ENCODE data around the gene PTPRT.

The PTPRT gene

DNA sequence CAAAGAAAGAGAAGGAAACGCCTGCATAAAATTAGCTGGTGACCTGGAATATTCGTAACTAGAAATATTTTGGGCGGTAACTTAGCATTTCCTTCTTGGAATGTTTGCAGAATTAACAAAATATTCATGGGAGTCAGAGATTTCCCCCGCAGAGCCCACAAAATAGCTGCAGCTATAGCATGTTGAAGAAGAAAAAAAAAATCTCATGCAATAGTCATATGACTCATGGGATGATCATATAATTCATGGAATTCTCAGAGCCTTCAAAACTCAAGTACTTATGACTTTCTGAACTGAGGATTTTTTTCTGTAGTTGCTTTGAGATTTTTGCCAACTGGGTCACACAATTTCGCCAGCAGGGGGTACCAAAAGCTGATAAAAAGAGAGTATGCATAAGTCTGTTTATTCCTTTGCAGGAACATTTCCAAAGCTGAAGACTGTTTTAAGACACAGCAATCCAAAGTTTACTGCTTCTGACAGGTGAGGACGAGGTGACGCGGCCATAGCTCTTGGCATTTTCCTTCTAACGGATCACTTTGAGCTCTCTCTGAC, 985.5 kb downstream of the PTPRT start:
- DNase-seq (ENCODE audit: low read depth in 2 of 2) = no peak

DNA sequence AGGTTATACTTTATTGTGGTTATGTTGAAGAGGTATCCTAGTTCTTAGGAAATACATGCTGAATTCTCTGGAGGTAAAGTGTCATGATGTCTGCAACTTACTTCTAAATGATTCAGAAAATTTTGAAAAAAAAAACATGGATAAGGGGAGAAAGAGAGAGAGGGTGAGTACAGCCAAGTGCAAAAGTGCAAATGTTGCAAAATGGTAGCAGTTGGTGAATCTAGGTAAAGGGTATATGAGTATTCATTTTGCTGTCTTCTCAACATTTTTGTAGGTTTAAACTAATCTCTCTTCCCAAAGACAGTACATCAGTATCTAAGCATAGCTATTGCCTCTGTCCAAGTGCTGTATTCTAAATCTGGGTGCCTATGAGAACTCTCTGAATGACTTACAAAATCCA, 992.1 kb downstream of the PTPRT start:
- DNase-seq (ENCODE audit: low read depth in 2 of 2) = no peak

DNA sequence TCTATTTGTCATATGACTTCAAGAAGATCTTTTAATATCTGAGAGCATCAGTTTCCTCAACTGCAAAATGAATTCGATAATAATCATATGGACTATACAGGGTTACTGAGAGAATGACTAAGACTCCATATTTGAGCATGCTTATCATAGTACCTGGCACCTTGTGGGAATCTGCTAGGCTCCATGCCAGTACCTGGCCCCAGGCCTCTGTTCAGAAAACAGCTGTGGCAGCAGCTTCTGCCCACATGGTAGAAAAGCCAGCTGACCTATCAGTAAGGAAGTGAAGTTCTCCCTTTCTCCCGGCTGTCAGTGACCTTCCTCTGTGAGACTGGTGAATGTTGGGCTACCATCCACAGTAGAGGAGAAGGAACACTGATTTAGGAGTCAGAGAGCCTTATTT, 996.6 kb downstream of the PTPRT start:
- no peak for DNase-seq (ENCODE audit: low read depth in 2 of 2)

DNA sequence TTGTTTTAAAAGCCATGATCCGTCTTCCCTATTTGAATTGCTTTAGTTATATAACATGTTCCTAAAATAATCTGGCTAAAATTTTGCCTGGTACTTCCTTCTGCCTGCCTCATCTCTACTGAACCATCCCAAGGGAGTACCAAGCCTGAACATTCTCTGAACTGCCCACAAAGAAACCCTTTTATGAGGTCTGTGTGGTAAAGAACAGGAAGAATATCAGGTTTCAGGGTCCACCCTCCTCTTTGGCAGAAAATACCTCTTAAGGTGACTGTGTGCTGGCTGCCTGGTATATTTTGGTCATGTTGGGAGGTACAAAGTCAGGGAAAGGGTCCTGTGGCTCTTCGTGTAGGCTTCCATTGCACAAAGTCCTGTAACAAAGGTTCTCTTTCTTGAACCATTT, 997.4 kb downstream of the PTPRT start:
- no peak for DNase-seq (ENCODE audit: low read depth in 2 of 2)

DNA sequence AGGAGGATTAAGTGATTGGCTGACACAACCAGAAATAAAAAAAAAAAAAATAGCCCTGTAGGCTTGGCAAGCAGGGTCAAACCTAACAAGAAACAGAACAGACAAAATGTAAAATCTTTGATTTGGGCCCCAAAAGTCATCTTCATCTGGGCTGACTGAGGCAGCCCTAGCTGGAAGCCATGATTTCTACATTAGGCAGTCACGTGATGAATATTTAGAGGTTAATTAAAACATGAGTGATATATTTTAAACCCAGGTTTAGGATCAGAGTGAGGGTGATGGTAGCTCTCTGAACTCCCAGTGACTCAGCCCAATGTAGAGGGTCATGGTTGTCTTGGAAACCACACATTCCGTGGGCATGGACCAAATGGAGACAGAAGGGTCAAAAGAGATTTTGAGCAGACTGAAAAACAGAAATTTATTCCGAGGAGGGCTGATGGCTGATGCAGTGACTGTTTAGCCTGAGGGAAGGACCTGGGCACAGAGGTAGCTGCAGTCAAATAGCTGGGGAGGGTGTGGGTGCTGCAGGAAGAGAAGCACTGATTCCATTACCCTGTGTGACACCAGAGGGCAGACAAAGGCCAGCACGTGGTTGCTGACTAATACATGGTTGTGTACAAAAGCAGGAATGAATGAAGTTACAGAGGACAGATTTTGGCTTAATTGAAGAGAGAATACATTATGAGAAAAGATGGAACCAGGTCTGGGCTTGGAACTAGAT, 998.4 kb downstream of the PTPRT start:
- no peak for DNase-seq (ENCODE audit: low read depth in 2 of 2)

DNA sequence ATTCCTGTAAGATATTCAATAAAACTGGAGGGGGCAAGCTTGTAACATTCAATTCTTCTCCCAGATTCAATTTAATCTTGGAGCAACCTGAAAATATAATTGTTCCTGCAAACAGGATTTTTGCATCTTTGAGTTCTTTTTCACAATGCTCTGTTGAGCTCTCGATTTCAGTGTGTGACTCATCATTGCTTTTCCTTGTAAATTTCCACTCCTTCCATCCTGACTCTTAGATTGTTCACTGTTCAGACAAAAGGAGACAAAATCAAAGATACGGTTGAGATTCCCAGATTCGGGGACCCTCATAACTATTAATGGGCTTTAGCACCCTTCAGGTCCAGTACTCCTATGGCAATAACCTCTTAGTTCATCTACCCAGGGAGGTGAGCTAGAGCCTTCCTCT, 999.6 kb downstream of the PTPRT start:
- no peak for DNase-seq (ENCODE audit: low read depth in 2 of 2)

DNA sequence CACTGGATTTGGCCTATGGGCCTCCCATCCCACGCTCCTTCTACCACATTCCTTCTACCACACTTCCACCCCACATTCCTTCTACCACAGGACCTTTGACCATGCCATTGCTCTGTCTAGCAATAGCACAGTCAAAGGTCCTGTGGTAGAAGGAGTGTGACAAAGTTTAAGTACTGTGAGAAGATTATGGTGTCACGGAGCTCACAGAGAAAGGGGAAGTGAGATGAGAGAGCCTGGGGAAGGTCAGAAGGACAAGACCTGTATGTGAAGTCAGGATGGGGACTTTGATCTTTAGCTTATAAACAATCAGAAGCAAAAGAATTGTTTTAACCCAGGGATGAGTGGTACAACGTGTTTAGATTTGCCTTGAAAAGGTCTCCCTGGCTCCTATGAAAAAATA, 1003.4 kb downstream of the PTPRT start:
- no peak for DNase-seq (ENCODE audit: low read depth in 2 of 2)

DNA sequence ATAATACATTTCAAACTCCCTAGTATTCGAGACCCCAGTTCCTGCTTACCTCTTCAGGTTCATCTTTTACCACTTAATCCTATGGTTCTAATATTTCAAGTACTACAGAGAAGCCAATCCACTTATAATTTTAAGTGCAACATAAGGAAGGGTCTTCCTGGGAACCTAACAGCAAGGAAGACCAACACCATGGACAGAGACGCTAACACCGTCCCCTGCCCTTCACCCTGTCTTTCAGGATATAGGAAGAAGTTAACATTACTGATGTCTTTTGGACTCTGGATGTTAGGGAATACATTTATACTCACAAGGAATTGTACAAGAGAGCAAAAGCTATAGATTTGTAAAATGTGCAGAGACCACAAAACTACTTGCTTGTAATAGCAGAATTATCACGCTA, 1006.6 kb downstream of the PTPRT start:
- no peak for DNase-seq (ENCODE audit: low read depth in 2 of 2)

DNA sequence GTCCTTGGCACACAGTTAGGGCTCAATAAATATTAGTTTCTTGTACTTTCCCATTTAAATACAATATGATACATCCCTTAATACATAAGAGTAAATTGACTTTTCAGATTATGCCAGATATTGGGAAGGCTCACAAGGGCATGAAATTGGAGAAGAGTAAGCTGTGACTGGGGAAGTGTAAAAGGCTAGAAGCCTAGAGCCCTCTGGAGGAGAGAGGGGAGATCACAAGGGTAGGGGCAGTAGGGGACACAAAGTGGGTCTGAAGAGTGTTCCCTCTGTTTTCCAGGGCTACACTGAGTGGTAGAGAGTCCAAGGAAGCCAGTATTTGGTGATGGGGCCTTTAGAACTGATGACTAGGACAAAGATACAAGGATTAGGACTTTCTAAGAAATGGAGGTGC, 1008.6 kb downstream of the PTPRT start:
- no peak for DNase-seq (ENCODE audit: low read depth in 2 of 2)

DNA sequence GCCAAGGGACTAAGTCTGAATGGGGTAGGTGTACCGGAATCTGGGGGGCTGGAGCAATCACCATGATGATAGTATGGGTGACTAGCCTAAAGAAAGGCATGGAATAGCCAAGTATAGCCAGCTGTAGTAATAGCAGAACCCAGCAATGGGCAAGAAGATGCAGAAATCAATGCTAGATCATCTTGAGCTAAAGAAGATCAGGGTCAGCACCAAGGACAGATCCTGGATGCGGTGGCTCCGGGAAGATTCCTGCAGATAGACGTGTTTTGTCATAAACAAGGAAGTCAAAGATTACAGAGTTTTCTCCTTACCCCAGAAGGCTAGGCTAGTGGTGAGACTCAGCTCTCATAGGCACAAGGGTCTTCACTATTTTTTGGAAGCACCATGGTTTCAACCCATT, 1009.9 kb downstream of the PTPRT start:
- DNase-seq (ENCODE audit: low read depth in 2 of 2) = no peak

DNA sequence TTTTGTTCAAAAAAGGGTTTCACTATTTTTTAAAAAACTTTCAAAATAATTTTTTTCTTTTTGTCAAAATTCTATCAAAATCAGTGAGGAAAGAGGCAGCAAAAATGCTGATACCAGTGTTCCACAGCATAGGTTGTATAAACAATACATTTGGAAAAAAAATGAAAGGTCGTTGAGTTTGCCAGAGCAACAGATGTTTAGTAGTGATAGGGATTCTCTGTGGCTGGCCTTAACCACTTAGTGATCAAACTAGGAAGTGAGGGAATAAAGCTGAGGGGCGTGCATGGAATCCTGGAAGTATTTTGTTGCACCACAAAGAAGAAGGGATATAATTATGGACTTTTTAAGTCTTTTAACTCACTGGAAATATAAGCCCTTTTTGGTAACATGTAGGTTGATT, 1016.3 kb downstream of the PTPRT start:
- no peak for DNase-seq (ENCODE audit: low read depth in 2 of 2)

DNA sequence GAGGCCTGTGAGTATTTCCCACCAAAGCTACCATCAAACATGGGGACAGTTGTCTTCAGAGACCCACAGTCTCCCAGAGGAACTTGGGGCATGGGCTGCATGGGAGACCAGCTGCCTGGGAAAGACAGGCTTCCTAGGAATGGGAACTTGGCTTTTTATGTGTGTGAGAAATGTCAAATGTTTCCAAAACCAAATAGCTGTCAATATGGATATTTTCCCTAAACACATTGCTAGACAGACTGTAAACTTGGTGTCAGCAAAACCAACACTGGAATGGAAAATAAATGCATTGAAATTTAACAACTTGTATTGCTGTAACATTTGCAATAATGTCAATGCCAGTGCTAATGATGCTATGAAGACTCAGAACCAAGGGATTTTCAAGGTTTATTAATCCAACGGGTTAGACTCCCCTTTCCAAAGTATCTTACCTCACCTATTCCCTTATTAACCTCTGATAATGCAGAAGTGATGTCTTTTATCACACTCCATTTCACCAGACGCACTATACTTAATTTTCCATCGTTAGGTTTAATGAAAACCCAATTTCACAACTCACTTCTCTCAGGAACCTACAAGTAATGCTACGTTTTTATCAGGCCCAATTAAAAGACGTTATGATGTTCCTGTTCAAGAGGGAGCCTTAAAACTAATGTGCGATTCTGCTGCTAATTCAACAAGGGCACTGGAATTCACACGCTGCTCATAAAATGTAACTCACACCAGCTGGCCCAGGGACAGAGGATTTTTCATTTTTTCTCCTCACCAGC, 1025.4 kb downstream of the PTPRT start:
- no peak for DNase-seq (ENCODE audit: low read depth in 2 of 2)

DNA sequence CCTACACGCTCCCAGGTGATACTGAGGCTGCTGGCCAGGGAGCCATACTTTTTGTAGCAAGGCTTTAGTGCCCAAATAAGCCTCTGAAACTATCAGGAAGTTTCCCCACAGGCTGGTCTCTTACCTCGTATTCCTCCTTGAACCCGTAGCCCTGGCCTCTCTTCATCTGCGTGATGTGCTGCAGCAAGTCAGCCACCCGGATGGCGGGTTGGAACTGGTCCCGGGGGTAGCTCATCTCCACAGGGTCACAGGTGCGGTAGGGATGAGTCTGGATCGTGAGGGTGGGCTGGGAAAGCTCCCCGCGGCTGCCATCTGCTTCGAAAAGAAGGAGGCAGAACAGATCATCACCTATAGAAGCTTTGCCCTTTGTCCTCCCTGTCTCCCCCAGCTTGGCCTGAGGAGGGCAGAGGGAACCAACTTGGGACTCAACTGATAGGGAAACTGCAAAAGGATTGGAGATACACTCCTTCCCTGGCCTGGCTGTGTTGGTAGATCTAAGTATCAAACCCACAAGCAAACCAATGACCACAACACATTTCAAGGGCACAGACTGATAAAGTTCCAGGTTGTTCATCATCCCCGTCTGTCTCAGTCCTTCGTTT, 1028.4 kb downstream of the PTPRT start:
- no peak for DNase-seq (ENCODE audit: low read depth in 2 of 2)

DNA sequence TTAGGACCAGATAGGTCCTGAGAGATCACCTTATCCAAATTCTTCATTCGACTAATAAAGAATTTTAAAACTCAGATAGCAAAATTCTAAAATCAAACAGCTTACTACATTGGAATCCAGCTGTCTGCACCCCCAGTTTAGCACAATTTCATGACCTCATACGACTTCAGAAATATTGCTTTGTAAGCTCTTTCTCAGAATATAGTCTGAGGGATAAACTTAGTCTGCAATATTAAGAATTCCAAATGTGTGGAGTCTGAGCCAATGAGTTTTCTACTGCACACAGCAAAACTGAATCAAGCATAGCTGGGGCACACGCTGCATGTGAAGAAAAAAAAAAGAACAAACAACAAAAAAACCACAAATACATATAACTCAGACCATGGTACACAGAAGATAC, 1029.9 kb downstream of the PTPRT start:
- no peak for DNase-seq (ENCODE audit: low read depth in 2 of 2)

DNA sequence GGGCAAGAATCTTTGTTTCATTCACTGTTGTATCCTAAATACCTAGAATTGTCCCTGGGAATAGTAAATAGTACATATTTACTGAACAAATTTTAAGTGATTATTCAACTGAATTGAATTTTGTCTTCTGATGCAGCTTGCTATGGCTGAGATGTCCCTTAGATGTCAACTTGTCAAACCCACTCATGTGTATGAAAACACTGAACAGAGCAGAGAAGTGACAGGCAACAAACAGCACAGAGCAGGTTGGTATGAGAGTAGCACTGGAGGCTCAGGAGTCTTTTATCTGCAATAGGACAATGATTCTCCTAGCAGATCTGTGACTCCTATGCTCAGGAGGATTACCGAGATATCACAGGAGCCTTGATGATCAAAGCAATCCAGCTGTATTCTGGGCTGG, 1031.4 kb downstream of the PTPRT start:
- no peak for DNase-seq (ENCODE audit: low read depth in 2 of 2)

DNA sequence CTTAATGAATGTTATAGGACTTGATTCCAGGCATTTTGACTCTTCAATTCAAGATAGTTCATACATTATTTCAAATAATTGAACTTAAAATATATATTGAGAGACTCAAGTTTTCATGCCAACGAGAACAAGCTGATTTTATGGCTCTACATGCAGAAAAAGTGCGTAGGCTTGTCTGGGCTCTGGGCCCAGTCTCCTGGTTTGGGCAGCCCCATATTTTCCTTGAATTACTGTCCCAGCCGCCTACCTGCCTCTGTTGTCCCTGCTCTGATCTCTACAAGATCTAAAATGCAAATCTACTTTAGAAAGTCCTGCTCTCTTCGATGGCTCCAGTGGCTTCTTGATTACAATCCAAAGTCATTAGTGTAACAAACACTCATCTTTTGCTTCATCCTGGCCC, 1034.1 kb downstream of the PTPRT start:
- no peak for DNase-seq (ENCODE audit: low read depth in 2 of 2)

DNA sequence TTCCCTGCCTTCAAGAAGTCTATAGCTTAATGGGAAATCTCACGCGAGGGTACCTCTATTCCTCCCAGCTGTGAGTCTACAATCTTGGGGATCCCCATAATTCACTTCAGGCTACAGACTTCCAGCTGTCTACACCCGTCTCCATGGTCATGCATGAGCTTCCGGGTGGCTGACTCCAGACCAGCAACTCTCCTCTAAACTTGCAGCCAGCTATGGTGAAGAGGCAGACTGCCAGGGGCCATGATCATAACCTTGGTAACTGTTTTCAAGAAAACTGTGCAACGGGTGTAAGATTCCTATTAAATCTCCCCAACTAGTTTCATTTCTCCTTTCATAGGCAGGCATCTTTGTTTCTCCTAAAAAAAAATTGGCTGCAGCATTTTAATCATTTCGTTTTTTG, 1037.1 kb downstream of the PTPRT start:
- DNase-seq (ENCODE audit: low read depth in 2 of 2) = no peak

DNA sequence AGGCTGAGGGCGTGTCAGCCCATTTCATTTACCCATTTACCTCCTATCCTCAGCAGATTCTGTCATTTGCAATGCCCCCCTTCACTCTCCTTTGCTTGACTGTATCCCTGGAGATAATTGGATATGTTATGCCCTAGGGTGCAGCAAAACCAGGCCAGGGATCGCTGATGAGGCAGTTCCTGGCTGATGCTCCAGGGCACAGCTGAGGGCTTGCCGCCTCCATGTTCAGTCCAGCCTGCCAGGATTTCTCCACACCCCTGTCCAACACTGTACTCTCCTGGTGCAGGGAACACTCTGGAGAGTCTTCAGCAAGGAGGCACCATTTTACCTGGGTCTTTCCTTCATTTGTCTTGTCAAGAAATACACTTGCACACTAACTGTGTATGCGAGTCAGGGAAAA, 1039.5 kb downstream of the PTPRT start:
- no peak for DNase-seq (ENCODE audit: low read depth in 2 of 2)

DNA sequence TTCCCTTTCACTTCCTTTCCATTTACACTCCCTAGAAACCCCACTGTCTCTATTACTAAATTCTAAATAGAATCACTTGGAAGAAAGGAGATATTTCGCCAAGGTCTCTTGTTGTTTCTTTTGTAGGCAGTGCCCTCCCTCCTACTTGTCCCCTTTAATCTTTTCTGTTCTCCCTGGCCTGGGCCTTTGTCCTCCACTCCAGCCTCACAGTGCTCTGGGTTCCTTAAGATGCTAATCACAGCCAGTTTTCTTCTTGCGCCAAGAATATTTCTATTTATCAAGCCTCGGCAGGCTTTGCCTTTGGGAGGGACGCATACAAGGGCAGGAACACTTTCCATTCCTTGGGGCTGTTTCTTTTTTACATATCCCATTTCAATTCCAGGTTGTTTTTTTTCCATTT, 1051.0 kb downstream of the PTPRT start:
- no peak for DNase-seq (ENCODE audit: low read depth in 2 of 2)

DNA sequence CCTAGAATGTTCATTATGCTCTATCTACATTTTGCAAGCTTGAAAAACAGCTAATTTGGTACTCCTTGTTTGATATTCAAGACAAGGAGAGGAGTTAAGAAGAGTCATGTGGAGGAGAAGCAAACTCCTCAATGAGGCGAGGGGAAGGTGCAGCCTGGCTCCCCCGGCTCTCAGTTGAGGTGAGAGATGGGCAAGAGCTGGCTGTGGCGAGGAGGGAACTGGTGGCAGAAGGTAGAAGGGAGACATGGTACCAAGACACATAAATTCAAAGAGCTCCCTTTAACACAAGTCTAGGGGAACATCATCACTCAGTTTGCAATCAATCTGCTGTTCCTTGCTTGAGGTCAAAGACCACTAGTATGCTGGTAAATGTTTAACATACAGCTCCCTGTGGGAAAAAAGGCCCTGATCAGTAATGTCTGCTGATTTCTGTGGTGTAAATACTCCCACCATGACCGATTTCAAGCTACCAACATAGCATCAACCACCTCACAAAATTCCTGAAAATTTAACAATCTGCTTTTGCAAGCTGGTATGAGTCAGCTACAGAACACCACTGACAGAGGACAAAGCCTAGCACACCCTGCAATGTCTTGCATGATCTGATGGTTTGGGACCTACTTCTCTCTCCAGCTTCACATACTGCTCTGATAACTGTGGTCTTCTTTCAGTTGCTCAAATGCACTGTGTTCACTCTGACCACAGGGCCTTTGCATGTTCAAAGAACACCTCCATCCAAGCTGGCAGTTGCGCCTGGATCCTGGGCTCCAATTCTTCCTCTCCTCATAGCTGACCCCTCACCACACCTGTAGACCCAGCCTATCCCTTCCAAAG, 1055.2 kb downstream of the PTPRT start:
- DNase-seq (ENCODE audit: low read depth in 2 of 2) = no peak

DNA sequence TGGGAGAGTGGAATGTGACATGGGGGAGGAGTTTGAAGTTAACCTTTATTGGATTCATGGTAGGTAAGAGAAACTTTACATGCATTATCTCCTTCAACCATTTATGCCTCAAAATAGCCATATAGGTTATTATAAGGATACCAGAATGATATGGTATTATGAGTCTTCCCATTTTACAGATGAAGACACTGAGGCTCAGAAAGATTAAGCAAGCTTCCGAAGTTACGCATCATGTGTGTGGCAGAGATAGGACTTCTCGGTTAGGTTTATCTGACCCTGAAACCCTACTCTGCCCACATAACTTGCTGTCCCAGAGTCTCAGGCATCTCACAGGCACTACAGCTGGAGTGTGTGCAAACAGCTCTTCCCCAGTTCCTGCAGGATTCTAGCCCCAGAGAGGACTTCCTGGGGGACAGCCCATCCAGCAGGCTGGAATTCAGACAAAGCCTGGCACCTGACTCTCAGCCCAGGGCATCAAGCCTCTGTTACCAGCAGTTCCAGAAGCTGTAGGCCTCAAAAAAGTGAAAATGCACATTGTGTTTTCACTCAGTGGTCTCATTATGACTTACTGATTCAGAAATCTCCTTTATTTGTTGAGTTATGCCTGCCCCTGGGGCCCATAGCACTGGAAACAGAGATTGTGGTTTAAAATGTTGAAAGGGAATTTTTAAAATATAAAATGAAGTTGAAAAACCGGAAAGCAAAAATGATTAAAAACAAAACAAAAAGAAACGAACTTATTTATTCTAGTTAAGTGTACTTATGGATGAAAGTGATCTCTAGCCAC, 1058.7 kb downstream of the PTPRT start:
- DNase-seq (ENCODE audit: low read depth in 2 of 2) = no peak

Measured in fibroblast of skin of left quadriceps (primary cell).